IPS-15b (cell line): ENCODE measurements around the gene SLC36A4.
"Not testable (repeated sequence)": the region's sequence is repeated elsewhere in the genome, so short reads cannot be mapped to it uniquely, and the experiment has no call there.

Experiments used
- H3K27me3 ChIP-seq: one replicate; pipeline ENCODE4 v1.6.1; 2013; ENCODE audit warnings: low read length; ENCODE audit not compliant: control insufficient read depth, insufficient read depth
- H3K36me3 ChIP-seq: one replicate; pipeline ENCODE4 v1.6.1; 2013; ENCODE audit warnings: low read length; ENCODE audit not compliant: control insufficient read depth, insufficient read depth
- H3K4me1 ChIP-seq: one replicate; pipeline ENCODE4 v1.6.1; 2013; ENCODE audit warnings: mild to moderate bottlenecking, low read length; ENCODE audit not compliant: control insufficient read depth, insufficient read depth
- H3K4me3 ChIP-seq: one replicate; pipeline ENCODE4 v1.5.1; 2013; ENCODE audit warnings: low read depth, low read length
- H3K9ac ChIP-seq: one replicate; pipeline ENCODE4 v1.6.1; 2013; ENCODE audit warnings: low read depth, mild to moderate bottlenecking, low read length
- H3K9me3 ChIP-seq: one replicate; pipeline ENCODE4 v1.6.1; 2013; ENCODE audit warnings: mild to moderate bottlenecking, low read length; ENCODE audit not compliant: control insufficient read depth, insufficient read depth

SLC36A4 gene

GRCh38 chr11:93192163-93192562, 5.6 kb downstream of the SLC36A4 start:
- no peaks in the 10 kb centered on the region for H3K9me3 ChIP-seq
- H3K27me3 ChIP-seq: no peaks in the 10 kb centered on the region
- no peak overlapping the region for H3K9ac ChIP-seq
- no peak overlapping the region for H3K4me3 ChIP-seq
- H3K4me1 ChIP-seq: peaks cover 8% of the 10 kb centered on the region
- no peaks in the 10 kb centered on the region for H3K36me3 ChIP-seq

DNA sequence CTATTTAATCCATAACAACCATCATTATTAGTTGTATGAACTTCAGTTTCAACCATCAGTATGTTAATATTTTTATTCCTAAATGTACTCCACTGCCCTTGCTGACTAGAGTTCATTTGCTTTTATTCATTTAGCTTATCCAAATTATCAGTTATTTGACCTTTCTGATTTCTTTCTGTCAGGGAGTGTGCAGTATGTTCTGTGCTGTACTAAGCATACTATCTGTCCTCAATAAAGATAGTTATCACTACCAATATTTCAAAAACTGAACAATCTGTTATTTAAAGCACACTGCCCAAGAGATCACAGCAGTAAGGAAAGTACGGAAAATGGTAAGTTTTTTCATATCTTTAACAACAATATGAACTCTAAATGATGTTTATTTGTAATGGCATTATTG, 8.3 kb downstream of the SLC36A4 start:
- Histone ChIP-seq H3K36me3 (no peaks in the 10 kb centered on the region), H3K9me3 (no peaks in the 10 kb centered on the region), H3K4me3 (no peak overlapping the region), H3K9ac (no peak overlapping the region), H3K4me1 (peaks cover 8% of the 10 kb centered on the region), H3K27me3 (no peaks in the 10 kb centered on the region)

DNA sequence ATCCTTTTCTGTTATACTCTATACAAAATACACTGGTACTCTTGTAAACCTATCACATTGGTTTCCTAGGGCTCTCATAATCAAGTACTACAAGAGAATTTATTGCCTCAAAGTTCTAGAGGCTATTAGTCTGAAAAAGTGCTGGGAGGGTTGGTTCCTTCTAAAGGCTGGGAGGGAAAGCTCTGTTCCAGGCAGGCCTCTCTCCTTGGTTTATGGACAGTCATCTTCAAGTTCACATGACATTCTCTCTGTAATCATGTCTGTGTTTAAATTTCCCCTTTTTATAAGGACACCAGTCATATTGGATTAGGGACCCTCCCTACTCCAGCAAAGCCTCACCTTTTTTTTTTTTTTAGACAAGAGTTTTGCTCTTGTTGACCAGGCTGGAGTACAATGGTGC, 9.1 kb downstream of the SLC36A4 start:
- no peak overlapping the region for H3K9ac ChIP-seq
- H3K27me3 ChIP-seq: no peaks in the 10 kb centered on the region
- H3K36me3 ChIP-seq: no peaks in the 10 kb centered on the region
- peaks cover 8% of the 10 kb centered on the region for H3K4me1 ChIP-seq
- no peaks in the 10 kb centered on the region for H3K9me3 ChIP-seq
- no peak overlapping the region for H3K4me3 ChIP-seq

- no peaks in the 10 kb centered on the region for H3K27me3 ChIP-seq
- H3K9ac ChIP-seq: no peak overlapping the region
- no peaks in the 10 kb centered on the region for H3K9me3 ChIP-seq
- peaks cover 8% of the 10 kb centered on the region for H3K4me1 ChIP-seq
- no peak overlapping the region for H3K4me3 ChIP-seq
- H3K36me3 ChIP-seq: no peaks in the 10 kb centered on the region
These were observed 10.5 kb downstream of the SLC36A4 start for GRCh38 chr11:93187290-93187689.

DNA sequence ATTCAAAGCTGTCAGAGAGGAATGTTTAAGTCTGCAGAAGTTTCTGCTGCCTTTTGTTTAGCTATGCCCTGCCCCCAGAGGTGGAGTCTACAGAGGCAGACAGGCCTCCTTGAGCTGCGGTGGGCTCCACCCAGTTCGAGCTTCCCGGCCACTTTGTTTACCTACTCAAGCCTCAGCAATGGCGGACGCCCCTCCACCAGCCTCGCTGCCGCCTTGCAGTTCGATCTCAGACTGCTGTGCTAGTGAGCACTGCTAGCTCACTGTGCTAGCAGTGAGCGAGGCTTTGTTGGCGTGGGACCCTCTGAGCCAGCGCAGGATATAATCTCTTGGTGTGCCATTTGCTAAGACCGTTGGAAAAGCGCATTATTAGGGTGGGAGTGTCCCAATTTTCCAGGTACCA, 19.9 kb downstream of the SLC36A4 start:
- not testable (repeated sequence) for H3K4me3 ChIP-seq, H3K9ac ChIP-seq, H3K9me3 ChIP-seq, H3K27me3 ChIP-seq, H3K4me1 ChIP-seq
- H3K36me3 ChIP-seq: peaks cover 18% of the 10 kb centered on the region

GRCh38 chr11:93169950-93170561, 27.7 kb downstream of the SLC36A4 start:
- Histone ChIP-seq H3K36me3 (no peaks in the 10 kb centered on the region), H3K4me1 (no peaks in the 10 kb centered on the region), H3K4me3 (no peak overlapping the region), H3K27me3 (no peaks in the 10 kb centered on the region), H3K9ac (no peak overlapping the region), H3K9me3 (no peaks in the 10 kb centered on the region)

- no peak overlapping the region for H3K9ac ChIP-seq
- H3K4me3 ChIP-seq: no peak overlapping the region
- no peaks in the 10 kb centered on the region for H3K9me3 ChIP-seq
- no peaks in the 10 kb centered on the region for H3K36me3 ChIP-seq
- H3K4me1 ChIP-seq: no peaks in the 10 kb centered on the region
- H3K27me3 ChIP-seq: no peaks in the 10 kb centered on the region
These were observed 28.6 kb downstream of the SLC36A4 start for GRCh38 chr11:93169143-93169542.

DNA sequence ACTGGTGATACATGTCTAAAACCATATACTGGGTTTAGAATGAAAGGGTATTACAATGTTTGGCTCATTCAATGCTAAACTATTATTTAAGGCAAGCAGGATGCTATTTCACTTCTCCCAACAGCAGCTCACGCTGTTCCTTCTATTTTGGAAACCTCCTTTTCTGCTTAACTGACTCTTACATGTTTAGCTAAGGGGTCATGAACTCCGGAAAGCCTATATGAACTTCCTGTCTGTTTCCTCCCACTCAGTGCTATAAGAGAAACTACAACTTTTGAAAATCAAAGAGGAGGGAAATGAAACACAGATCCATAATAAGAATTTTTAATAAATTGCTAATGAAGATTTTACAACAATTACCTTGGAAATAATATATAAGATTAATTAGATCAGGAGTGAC, 30.9 kb downstream of the SLC36A4 start:
- H3K9ac ChIP-seq: no peak overlapping the region
- no peaks in the 10 kb centered on the region for H3K4me1 ChIP-seq
- H3K4me3 ChIP-seq: no peak overlapping the region
- no peaks in the 10 kb centered on the region for H3K9me3 ChIP-seq
- no peaks in the 10 kb centered on the region for H3K27me3 ChIP-seq
- no peaks in the 10 kb centered on the region for H3K36me3 ChIP-seq

- Histone ChIP-seq H3K36me3 (no peaks in the 10 kb centered on the region), H3K4me3 (no peak overlapping the region), H3K9me3 (no peaks in the 10 kb centered on the region), H3K9ac (no peak overlapping the region), H3K4me1 (no peaks in the 10 kb centered on the region), H3K27me3 (no peaks in the 10 kb centered on the region)
These were observed 31.6 kb downstream of the SLC36A4 start for GRCh38 chr11:93166194-93166593.

GRCh38 chr11:93160808-93161207, 37.0 kb downstream of the SLC36A4 start:
- Histone ChIP-seq H3K9ac (no peak overlapping the region), H3K36me3 (no peaks in the 10 kb centered on the region), H3K4me3 (no peak overlapping the region), H3K9me3 (no peaks in the 10 kb centered on the region), H3K27me3 (no peaks in the 10 kb centered on the region), H3K4me1 (no peaks in the 10 kb centered on the region)

GRCh38 chr11:93160156-93160555, 37.6 kb downstream of the SLC36A4 start:
- no peak overlapping the region for H3K4me3 ChIP-seq
- H3K4me1 ChIP-seq: no peaks in the 10 kb centered on the region
- H3K9me3 ChIP-seq: no peaks in the 10 kb centered on the region
- no peaks in the 10 kb centered on the region for H3K27me3 ChIP-seq
- H3K36me3 ChIP-seq: no peaks in the 10 kb centered on the region
- H3K9ac ChIP-seq: no peak overlapping the region

DNA sequence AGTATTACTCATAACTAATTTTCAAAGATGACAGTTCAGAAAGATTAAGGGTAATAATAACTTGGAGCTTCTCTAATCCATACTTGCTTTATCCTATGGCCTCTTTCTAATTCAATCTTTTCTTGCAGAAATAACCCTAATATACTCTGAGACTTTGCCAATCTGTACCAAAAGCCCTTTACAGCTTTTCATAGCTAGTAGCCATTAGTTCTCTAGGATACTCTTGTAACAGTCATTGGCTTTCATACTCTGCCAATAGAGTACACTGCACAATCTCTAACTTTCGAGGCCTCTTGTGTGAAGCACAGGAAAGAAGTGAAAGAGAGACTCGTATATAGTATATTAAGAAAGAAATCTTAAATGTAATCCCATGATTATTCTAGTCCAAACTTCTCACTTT, 38.1 kb downstream of the SLC36A4 start:
- Histone ChIP-seq H3K9me3 (no peaks in the 10 kb centered on the region), H3K36me3 (no peaks in the 10 kb centered on the region)

More for the DNA sequence above, 38.1 kb downstream of the SLC36A4 start:
- H3K4me3 ChIP-seq: no peak overlapping the region
- H3K9ac ChIP-seq: no peak overlapping the region
- no peaks in the 10 kb centered on the region for H3K27me3 ChIP-seq
- no peaks in the 10 kb centered on the region for H3K4me1 ChIP-seq
